Activated CD4-positive, alpha-beta T cell treated with anti-CD3 and anti-CD28 coated beads, Interleukin-2, amount 50 U/mL, for 16 hours (primary cell): ENCODE data around the gene ARVCF.

Experiments used
- DNase-seq: peaks from one replicate; pipeline ENCODE4 v3.0.0-alpha.2; 2020

The ARVCF gene

GRCh38 chr22:20015187-20015625, 1.4 kb downstream of the ARVCF start:
- no peak for DNase-seq

- no peak for DNase-seq
These were observed 2.0 kb downstream of the ARVCF start for GRCh38 chr22:20014526-20015186.

- DNase-seq, result no peak
These were observed 3.2 kb downstream of the ARVCF start for GRCh38 chr22:20013382-20013871.

- DNase-seq, result no peak
These were observed 3.8 kb downstream of the ARVCF start for GRCh38 chr22:20012741-20013331.

- DNase-seq, result no peak
These were observed 4.5 kb downstream of the ARVCF start for GRCh38 chr22:20011993-20012740.

GRCh38 chr22:20011123-20011992, 5.3 kb downstream of the ARVCF start:
- DNase-seq, result no peak

- DNase-seq, result no peak
These were observed 6.1 kb downstream of the ARVCF start for GRCh38 chr22:20010307-20011122.

- DNase-seq, result no peak
These were observed 6.9 kb downstream of the ARVCF start for GRCh38 chr22:20009582-20010306.

GRCh38 chr22:20009018-20009491, 7.6 kb downstream of the ARVCF start:
- no peak for DNase-seq

GRCh38 chr22:20008221-20008995, 8.2 kb downstream of the ARVCF start:
- DNase-seq, result no peak

GRCh38 chr22:20004464-20004863, 12.2 kb downstream of the ARVCF start:
- no peak for DNase-seq

- no peak for DNase-seq
These were observed 13.3 kb downstream of the ARVCF start for GRCh38 chr22:20003304-20003703.

GRCh38 chr22:20002636-20003035, 14.0 kb downstream of the ARVCF start:
- no peak for DNase-seq

GRCh38 chr22:20002128-20002527, 14.5 kb downstream of the ARVCF start:
- no peak for DNase-seq

GRCh38 chr22:20001082-20001638, 15.5 kb downstream of the ARVCF start:
- no peak for DNase-seq

GRCh38 chr22:20000246-20001081, 16.2 kb downstream of the ARVCF start:
- no peak for DNase-seq

GRCh38 chr22:19998991-19999820, 17.4 kb downstream of the ARVCF start:
- no peak for DNase-seq
